Lower lobe of right lung (tissue), 2 donors: ENCODE measurements around the gene HECTD2. TPM values are rescaled to one million over a fixed set of nuclear protein-coding genes. Genes with fewer than 3 reads are reported as not detected.
A peak's percentile ranks its signal among the peaks of the same experiment; 100 is the strongest.
"Not testable (repeated sequence)": the region's sequence is repeated elsewhere in the genome, so short reads cannot be mapped to it uniquely, and the experiment has no call there.

Source experiments
- ATAC-seq, 2 donors: fragments of 200-7000 bp; cut with Tn5 transposase; one replicate each; pipeline ENCODE4 v1.9.1; 2020 to 2022; ENCODE audit warnings: mild to moderate bottlenecking in 2 of 2, moderate library complexity in 2 of 2
- DNase-seq: peaks from one replicate; pipeline ENCODE4 v3.0.0-alpha.2; 2020
- H3K27ac ChIP-seq: fragments of 200-600 bp; one replicate; pipeline ENCODE4 v1.8.0; 2022
- H3K27me3 ChIP-seq: fragments of 200-600 bp; one replicate; pipeline ENCODE4 v1.8.0; 2022; ENCODE audit warnings: low read depth
- H3K36me3 ChIP-seq: fragments of 200-600 bp; one replicate; pipeline ENCODE4 v1.8.0; 2022; ENCODE audit warnings: mild to moderate bottlenecking
- H3K4me1 ChIP-seq: fragments of 200-600 bp; one replicate; pipeline ENCODE4 v1.8.0; 2022
- H3K4me3 ChIP-seq: fragments of 200-600 bp; one replicate; pipeline ENCODE4 v1.8.0; 2022; ENCODE audit warnings: mild to moderate bottlenecking
- H3K9me3 ChIP-seq: fragments of 200-600 bp; one replicate; pipeline ENCODE4 v1.8.0; 2022
- CTCF ChIP-seq: fragments of 200-600 bp; IDR thresholded peaks from one replicate; pipeline ENCODE4 v1.8.0; 2022; ENCODE audit warnings: antibody characterized with exemption, mild to moderate bottlenecking
- intact Hi-C: fragments of 100-400 bp; cut with DNase I; formaldehyde crosslinking; loops from one replicate; pipeline ENCODE4 v1.11.0; 2022
- total RNA-seq: library from RNA; stranded (reverse); fragmentation: NEBNext Ultra II Directional; extraction: Animal tissue kit (Norgen Biotek cat#: 25700); gene quantifications from one replicate; pipeline ENCODE4 v1.2.1, GENCODE V29; 2021
- donor health status: DM: no; HTN: yes; CAD: no; lungs with severe emphysema.

The HECTD2 gene
- total RNA-seq, 1 donor from 2014 or later: 8.4 TPM

GRCh38 chr10:91385306-91386085 lies 24.6 kb upstream of the HECTD2 start:
- H3K9me3 ChIP-seq: no peaks in the 10 kb centered on the region
- intact Hi-C loops: no loop called here
- ATAC-seq: no peak

GRCh38 chr10:91389636-91390512 lies 20.3 kb upstream of the HECTD2 start:
- no peak overlapping the region for H3K4me3 ChIP-seq
- DNase-seq: no peak
- peak; percentile 66 for TF ChIP-seq CTCF
- no peaks in the 10 kb centered on the region for H3K36me3 ChIP-seq
- no peak overlapping the region for H3K27ac ChIP-seq
- H3K27me3 ChIP-seq: no peaks in the 10 kb centered on the region
- no peaks in the 10 kb centered on the region for H3K9me3 ChIP-seq
- intact Hi-C loops: no loop called here
- H3K4me1 ChIP-seq: no peaks in the 10 kb centered on the region
- ATAC-seq: peak; percentile 87 to 88

More at GRCh38 chr10:91385306-91386085, 24.6 kb upstream of the HECTD2 start:
- Histone ChIP-seq H3K27ac (no peak overlapping the region), H3K36me3 (no peaks in the 10 kb centered on the region), H3K4me1 (no peaks in the 10 kb centered on the region), H3K27me3 (no peaks in the 10 kb centered on the region), H3K4me3 (no peak overlapping the region)
- TF ChIP-seq CTCF: no peak
- no peak for DNase-seq

- H3K9me3 ChIP-seq, intact Hi-C loops, H3K27me3 ChIP-seq, H3K4me3 ChIP-seq, H3K27ac ChIP-seq, DNase-seq, H3K36me3 ChIP-seq, ATAC-seq, H3K4me1 ChIP-seq: not testable (repeated sequence)
These were observed 19.7 kb upstream of the HECTD2 start for GRCh38 chr10:91390513-91390825.

- ATAC-seq (peak; percentile 75 to 80), DNase-seq (peak; percentile 71)
- TF ChIP-seq CTCF: no peak
- intact Hi-C loops: no loop called here
- H3K27ac ChIP-seq: no peak overlapping the region
- H3K4me3 ChIP-seq: no peak overlapping the region
- H3K36me3 ChIP-seq: no peaks in the 10 kb centered on the region
- no peaks in the 10 kb centered on the region for H3K9me3 ChIP-seq
- H3K27me3 ChIP-seq: no peaks in the 10 kb centered on the region
- H3K4me1 ChIP-seq: no peaks in the 10 kb centered on the region
These were observed 18.2 kb upstream of the HECTD2 start for GRCh38 chr10:91391920-91392319.

GRCh38 chr10:91406322-91406721 lies 3.8 kb upstream of the HECTD2 start:
- ATAC-seq: no peak
- no peaks in the 10 kb centered on the region for H3K9me3 ChIP-seq
- no peak for TF ChIP-seq CTCF
- H3K4me1 ChIP-seq: peaks cover 8% of the 10 kb centered on the region
- H3K4me3 ChIP-seq: no peak overlapping the region
- DNase-seq: no peak
- intact Hi-C loops: no loop called here
- H3K27me3 ChIP-seq: no peaks in the 10 kb centered on the region
- H3K27ac ChIP-seq: no peak overlapping the region
- H3K36me3 ChIP-seq: no peaks in the 10 kb centered on the region
